CD4-positive, alpha-beta T cell treated with Interleukin-6 for 4 hours (primary cell): Measurements from ENCODE around the gene ACSS1.

Experiments
- DNase-seq: peaks from one replicate; pipeline ENCODE4 v3.0.0-alpha.2; 2020; ENCODE audit warnings: mixed read lengths

Gene ACSS1

DNA sequence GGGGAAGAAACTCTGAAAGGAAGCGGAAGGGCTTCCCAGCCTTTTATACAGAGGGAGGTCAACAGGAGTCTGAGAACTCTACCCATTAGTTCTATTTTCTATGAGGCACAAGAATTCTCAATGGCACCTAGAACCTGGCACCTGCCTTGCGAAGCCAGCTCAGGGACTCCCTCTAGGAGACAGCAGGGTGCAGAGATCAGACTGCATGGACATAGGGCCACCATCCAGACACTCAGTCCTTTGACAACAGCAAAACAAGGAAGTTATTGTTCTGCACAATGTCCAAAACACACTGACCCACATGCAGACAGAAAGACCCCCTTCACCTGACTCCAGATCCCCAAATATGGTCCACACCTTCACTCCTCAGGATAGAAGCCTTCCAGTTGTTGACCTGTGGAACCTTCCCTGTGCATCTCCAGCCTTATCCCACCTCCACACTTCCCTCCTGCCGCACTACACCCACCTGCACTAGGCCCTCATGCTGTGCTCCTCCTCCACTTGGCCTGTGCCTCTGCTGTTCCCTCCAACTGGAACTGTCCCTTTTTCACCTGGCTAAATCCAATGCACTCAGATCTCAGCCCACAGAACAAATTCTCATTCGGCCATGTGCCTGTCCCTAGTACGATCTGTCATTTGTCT, 27.8 kb downstream of the ACSS1 start:
- DNase-seq, result no peak

DNA sequence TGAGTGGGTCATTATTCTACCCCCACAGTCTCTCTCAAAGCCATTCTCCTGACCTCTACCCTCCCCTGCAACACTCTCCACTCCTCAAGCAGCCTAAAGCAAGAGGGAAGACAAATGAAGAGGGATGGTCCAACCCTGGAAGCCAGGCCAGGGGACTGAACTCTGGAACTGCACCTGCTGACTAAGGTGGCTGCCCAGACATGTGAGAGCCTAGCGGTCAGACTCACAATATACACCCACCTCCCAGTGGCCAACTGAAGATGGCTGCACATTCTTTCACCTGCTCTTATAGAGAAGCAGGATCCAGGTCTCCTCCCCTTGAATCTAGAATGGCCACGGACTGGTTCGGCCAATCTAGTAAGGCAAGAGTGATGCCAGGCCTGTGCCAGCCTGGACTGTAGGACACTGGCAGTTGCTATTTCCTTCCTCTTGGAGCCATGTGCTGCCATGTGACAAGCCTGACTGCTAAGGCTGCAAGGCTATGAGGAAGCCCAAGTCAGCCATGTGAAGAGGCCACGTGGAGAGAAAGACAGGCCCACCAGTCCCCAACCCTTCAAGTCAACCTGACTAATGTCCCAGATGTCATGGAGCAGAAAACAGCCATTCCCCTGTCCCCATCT, 31.8 kb downstream of the ACSS1 start:
- DNase-seq, result no peak

DNA sequence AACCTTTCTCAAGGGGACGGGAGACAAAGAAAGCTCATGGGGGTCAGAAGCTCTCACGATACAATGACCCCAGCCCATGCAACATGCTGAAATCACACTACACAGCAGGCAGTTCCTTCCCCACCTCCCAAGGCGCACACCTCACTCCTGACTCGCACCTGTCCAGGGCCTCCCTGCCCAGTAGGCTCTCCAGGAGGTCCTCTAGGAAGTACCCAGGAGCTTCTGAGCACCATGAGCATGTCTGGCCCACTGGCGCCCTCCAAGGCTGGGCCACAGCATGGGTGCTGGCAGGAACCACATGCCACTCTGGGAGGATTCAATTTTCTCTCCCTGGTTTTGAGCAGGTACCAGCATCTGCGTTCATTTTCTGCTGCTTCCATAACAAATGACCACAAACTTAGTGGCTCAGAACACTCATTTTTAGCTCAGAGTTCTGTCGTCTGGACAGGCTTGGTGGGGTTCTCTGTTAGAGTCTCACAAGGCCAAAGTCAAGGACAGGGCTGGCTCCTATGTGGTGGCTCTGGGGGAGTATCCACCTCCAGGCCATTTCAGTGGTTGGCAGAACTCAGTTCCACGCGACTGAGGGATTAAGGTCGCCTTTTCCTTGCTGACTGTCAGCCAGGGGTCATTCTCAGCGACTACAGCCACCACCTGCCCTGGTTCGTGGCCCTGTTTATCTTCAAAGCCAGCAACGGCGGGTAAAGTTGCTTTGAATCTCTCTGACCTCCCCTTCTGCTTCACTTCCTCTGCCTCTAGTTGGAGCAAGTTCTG, 32.7 kb downstream of the ACSS1 start:
- no peak for DNase-seq

DNA sequence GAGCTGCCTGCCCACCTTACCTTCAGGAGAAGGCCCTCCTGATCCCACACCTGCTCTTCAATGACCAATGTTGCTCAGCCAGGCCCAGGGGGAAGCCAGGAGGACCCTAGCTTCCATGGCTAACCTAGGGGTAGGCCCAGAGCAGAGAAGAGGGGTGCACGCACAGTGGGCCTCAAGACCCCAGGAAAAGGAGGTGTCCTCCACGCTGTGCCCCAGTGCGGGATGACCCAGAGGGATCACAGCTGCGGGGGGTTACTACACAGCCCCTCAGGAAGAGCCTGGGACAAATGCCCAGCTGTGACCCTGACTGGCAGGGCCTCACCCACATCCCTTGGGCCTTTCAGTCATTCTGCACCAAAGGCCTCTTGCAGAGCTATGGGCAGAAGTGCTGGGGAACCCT, 33.8 kb downstream of the ACSS1 start:
- DNase-seq, result no peak

DNA sequence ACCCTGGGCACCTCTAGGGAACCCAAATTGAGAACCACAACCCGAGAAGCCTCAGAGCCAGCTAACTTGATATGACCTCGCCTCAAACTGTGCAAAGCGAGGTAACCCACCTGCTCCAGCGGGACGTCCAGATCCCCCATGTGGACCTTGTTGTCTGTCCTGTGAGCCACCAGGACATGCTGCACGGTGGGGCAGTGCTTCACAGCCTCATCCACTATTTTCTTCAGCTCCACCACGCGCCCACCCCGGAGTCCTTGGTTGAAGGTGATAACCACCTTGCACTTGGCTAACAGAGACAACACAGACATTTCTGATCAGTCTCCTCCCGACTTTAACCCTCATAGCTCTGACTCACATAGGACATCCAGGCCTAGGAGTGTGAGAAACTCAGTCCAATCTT, 34.6 kb downstream of the ACSS1 start:
- no peak for DNase-seq

DNA sequence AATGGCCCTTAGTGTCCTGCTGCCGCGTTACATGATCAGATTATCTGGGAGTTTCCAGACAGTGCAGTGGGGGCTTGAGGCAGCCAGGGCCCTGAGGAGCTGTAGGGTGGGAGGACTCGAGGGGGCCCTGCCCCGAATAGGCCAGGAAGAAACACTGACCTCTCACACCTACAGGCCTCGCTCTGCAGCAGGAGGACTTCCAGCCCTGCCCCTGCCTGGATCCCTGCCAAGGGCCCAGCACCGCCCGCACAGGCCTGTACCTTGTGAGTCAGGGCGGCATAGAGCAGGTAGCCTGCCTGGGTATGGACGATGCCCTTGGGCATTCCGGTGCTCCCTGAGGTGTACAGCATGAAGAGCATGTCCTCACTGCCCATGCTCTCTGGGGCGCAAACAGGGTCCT, 35.3 kb downstream of the ACSS1 start:
- no peak for DNase-seq

DNA sequence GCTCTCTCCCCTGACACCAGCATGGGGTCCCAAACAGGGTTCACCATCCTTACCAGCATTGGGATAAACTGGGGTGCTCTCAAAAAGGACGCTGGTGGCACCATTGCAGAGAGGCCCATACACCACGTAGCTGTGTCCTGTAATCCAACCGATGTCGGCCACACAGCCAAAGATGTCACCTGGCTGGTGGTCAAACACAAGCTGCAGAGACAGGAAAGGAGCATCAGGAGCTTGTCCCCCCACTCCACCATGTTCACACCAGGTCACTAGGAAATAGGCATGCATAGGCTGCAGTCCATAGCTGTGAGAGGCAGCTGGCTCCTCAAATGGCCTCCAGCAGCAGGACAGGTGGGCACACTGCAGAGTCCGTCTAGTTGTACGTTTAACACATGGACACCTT, 36.6 kb downstream of the ACSS1 start:
- DNase-seq, result no peak

DNA sequence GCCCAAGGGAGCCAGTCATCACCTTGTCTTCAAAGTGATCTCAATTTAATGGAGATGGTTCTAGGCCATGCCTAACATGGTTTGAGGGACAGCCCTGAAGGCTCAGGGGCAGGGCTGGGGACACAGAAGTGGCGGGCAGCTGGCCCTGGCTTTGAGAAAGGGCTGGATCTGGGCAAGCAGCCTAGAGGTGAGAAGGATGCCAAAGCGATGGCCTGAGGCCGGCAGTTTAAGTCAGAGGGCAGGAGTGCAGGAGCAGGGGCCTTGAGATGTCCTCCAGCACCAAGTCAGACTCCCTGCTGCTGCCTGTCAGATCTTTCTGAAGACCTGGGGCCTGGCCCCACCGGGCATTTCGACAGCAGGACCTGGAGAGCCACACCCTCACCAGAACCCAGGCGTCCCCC, 37.0 kb downstream of the ACSS1 start:
- DNase-seq, result no peak

DNA sequence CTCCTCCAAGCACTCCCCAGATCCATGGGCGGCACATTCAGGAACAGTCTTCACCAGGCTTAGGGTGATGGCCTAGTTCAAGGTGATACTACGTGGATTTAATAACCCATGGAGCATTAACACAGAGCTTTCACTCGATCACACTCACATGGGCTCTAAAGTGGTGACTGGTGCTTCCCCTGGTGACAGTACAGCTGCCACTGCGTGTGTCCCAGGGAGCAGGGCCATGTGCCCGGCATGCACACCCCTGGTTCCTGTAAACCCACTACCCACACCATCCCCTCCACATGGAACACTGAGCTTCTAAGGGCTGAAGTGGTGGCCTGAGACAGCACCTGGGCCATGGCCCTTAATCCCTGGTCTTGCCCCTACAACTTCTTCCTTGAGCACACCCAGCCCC, 37.6 kb downstream of the ACSS1 start:
- no peak for DNase-seq

DNA sequence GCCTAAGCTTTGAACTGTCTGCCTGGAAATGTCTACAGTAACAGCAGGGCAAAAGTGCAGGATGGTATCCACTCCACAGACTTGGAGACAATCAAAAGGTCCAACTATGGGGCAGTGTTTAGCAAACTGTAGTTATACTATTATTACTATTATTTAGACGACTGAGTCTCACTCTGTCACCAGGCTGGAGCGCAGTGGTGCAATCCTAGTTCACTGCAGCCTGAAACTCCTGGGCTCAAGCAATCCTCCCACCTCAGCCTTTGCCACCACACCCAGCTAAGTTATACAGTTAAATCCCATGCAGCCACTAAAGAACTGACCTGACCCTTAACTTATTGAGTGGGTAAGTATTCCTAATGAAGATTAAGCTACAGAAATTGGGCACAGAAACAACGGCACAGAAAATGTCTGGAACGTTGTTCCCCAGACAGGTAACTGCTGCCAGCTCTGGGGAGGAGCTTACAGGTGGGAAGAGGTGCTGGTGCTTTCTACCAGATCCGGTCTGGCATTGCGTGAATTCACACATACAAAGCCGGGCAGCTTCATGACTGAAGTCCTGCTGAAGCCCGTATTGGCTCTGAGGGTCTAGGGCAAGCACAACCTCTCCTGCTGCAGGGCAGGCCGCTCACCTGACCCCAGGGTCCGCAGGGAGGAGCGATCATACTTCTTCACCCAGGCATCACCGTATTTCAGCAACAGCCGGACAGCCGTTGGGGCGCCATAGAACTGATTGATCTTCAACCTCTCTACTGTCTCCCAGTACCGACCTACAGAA, 38.4 kb downstream of the ACSS1 start:
- no peak for DNase-seq

DNA sequence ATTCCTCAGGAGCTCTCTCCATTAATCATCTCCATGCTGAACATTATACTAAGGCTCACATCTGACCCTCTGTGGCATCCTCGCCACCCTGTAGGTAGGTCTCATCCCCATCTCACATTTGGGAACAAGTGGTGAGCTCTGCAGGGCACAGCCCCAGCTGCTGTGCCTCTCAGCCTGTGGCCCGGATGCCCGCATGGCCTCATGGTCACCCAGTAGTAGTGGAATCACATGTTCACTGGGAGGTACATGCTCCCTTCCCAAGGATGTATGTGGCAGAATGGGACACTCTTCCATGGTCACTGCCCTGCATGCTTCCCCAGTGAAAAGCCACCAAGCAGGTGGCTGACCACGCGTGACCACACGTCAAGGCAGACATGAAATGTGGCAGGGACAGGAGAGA, 39.1 kb downstream of the ACSS1 start:
- DNase-seq, result no peak

DNA sequence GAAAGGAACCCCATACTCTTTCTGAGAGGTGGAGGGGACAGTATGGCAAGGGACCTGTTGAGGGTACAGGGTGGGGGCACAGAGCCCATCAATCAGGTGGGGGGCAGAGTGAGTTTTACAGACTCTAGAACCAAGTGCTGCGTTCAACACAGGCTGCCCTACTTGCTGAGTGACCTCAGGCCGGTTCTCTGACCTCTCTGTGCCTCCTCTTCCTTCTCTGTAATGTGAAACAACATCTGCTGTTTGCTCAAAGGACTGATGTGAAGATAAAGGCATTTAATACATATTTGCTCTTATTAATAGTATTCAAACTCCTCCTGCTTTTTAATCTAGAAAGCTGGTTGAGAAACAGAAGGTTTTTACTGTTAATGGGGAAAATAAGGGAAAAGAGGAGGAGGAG, 39.5 kb downstream of the ACSS1 start:
- DNase-seq, result no peak

DNA sequence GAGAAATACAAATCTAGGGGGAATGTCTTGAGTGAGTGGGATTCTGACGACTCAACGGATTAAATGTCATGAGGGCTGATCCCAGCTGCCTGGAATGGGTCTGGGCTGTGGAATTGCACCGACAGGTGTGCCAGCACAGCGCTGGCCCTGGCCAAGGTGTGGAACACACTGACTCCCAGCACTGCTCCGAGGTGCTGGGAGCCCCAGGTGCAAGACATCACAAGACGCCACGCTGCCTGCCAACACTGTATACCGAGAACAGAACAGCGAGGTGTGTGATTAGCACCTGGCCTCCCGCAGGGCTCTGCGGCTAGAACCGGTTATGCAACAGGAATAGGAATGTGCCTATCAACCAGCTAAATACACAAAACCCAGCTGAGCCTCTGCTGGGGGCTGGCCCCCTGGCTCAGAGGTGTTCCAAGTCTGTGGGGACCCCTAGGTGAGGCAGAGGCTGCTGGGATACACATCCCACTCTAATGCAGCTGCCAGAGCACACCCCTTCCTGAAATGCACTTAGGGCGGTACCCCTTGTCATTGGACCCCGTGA, 40.6 kb downstream of the ACSS1 start:
- DNase-seq, result no peak

DNA sequence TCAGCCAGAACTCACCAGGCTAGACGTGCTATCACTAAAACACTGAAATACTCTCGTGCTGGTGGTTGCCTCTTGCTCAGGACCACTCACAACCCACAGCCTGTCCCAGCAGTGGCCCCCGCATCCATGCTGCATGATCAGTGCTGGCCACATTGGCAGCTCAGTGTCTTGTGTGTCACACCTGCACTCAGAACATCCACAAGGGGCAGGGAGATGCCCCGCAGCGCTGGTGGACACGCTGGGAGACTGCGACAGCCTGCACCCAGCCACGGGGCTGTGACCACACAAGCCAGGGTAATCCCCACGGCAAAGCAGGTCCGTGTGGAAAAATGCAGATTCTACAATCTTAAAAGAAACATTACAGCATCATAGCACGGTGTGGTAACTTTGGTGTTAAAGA, 41.5 kb downstream of the ACSS1 start:
- no peak for DNase-seq

DNA sequence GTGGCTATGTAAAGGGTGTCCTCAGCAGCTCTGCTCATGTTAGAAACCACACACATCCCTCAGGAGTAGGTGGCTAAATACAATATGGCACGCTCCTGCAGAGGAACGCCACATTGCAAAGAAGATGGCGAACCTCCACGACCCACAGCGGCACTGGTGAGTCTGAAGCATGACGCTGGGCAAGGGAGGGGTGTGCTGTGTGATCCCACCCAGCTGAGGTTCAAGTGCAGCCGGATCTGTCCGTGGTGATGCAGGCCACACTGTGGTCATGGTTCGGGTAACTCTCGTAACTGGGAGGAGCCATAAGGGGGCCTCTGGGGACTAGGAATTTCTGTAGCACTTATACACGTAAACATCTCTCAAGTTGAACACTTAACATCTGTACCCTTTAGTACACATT, 42.0 kb downstream of the ACSS1 start:
- DNase-seq, result no peak

DNA sequence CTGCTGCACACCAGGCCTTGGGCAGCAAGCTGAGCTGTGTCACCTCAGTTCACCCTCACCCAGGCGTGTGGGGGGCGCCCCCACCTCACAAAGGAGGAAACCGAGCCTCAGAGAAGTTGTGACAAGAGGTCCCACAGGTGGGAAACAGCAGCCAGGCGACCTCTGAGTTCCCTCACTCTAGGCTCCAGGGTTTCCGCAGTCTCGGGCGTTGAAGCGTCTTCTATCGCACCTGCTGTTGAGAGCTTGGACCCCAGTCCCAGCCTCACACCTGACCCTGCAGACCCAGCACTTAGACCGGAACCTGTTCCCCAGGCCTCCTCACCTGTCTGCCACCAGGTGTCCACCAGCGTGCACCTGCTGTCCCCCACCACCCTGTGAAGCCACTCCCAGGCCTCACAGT, 43.1 kb downstream of the ACSS1 start:
- no peak for DNase-seq

DNA sequence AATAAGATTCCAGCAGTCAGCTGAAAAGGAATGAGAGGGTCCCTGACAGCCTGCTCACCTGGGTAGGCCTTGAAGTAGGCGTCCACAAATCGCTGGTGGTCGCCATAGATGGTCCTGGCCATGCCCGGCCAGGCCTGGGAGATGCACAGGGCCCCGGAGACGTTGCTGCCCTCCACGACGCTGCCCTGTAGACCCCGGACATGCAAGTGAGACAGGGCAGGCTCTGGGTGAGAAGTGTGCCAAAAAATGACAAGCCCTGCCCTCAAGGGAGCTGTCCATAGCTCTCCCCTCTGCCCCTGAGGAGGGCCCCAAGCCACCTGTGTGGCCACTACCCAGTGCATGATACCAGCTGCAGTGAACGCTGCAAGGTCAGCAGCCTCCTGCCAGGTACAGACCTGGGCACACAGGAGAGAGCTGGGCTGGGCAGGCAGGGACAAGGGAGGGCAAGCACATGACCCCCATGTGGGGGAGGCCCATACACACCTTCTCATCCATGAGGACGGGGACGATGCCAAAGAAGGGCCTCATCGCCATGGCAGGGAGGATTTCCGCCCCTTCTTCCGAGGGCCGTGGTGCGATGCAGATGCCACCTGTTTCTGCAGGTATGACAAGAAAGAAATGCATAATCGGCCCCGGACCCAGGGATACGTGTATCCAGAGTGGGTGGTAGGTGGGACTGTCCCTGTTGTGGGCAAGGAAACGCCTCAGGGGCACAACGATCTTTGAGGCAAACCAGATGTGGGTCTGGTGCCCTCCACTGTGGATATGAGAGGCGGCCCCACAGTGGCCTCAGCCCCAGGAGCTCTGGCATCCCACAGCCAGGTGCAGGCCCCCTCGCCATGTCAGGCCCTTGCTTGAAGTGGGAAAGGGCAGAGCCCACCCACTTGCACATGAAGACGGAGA, 44.2 kb downstream of the ACSS1 start:
- no peak for DNase-seq

DNA sequence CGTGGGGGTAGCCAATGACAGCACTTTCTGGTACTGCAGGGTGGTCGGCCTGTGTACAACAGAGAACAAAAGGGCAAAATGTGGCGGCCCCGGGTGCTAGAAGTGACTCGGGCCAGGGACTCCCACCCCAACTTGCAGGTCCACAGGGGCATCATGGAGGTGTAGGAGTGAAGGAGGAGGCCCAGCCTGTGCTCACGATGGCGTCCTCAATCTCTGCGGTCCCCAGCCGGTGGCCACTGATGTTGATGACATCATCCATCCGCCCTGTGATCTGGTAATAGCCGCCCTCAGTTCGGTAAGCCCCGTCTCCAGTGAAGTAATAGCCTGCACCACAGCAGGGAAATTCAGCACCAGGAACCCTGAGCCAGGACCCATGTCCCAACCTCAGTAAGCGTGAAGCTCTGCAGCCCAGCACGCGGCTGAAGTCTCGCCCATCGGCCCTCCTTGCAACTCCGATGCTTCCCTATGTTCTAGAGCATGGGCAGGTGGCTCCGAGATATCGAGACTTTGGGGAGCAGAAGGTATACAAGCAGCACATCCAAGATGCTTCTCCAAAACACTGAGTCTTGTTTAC, 45.2 kb downstream of the ACSS1 start:
- no peak for DNase-seq

DNA sequence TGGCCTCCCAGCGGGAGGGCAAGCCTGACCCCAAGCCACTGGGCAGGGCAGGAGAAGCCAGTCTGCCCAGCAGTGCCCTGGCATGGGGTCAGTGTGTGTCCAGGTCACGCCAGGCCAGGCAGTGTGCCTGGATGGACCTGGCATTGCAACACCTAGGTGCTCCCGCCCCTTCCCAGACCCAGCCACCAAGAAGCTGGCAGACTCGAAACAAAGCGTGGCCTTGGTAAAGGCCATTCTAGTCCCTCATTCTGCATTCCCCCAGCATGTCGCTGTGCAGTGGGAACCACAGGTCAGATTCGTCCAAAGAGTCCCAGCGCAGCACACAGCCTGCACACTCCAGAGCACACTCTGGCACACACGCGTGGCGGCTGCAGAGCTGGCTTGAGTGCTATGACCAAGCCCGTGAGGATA, 46.1 kb downstream of the ACSS1 start:
- DNase-seq, result no peak

DNA sequence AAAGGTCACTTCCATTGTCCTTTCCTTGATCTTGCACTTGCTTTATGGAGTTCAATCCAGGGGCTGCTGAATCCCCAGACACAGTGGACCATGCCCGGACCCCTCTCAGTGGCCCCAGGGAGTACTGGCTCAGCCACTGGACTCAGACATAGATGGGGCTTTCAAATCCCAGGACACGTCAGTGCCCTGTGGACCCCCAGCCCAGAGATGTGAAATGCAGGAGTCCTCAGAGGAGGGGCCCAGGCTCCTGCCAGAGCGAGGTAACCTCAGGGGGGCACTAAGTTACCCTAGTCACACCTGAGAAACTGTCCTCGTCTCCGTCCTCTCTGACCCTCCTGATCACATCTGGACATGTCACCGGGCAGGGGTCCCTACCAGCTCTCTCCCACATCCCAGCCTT, 46.7 kb downstream of the ACSS1 start:
- DNase-seq, result no peak

DNA sequence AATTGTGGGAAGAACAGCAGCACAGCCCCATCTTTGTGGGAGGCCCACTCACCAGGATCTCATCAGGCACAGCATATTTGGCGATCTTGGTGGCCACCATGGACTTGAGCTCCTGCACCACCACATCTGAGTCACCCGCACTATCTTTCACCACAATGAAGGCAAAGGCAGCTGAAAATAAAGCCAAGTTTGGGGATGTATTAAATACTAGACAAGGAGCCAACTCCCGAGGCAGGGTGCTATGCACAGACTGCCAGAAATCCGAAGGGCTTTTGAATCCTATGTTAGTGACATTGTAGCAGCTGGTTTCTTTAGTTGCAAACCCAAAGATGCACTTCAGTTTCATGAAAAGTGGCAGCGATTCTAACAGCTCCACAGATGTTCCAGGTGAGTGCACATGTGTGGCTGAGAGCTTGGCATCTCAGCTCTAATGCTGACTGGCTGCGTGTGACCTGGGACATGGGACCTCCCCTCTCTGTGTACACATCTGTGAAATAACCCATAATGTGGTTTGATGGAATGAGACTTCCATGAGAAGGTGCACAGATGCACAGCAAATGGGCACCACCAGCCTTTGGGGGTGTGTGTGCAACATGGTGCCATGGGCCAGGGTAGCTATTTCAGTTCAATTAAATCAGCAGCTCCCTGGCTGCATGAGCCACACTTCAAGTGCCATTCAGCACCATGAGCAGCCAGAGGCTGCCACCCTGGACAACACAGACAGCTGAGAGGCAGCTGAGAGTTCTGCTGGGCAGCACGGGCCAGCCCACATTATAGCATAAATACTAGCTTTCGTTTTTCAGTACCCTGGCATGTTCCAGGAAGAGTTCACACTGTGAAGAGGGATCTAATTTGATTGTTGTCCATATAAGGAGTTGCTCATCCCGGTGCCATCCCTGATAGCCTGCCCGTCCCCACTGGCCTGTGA, 48.5 kb downstream of the ACSS1 start:
- DNase-seq, result no peak
